Type B pancreatic cell (in vitro differentiated cells): ENCODE data around the gene TDP1. TPM values are rescaled to one million over a fixed set of nuclear protein-coding genes. Genes with fewer than 3 reads are reported as not detected.

Experiments
- DNase-seq: peaks from one replicate; pipeline ENCODE4 v3.0.0; 2021; ENCODE audit warnings: mixed read lengths; ENCODE audit not compliant: unreplicated experiment; ENCODE audit errors: extremely low spot score
- H3K27ac Mint-ChIP-seq: 2 replicates; pipeline ENCODE4 v1.8.0; 2021; ENCODE audit warnings: mild to moderate bottlenecking, mixed read lengths
- H3K27me3 Mint-ChIP-seq: 2 replicates; pipeline ENCODE4 v1.8.0; 2021; ENCODE audit warnings: mixed read lengths
- H3K36me3 Mint-ChIP-seq: 2 replicates; pipeline ENCODE4 v1.8.0; 2021; ENCODE audit warnings: mixed read lengths
- H3K4me1 Mint-ChIP-seq: one replicate; pipeline ENCODE4 v1.8.0; 2021; ENCODE audit warnings: mixed read lengths; ENCODE audit not compliant: unreplicated experiment
- H3K4me3 Mint-ChIP-seq: 2 replicates; pipeline ENCODE4 v1.8.0; 2021; ENCODE audit warnings: mild to moderate bottlenecking, mixed read lengths
- H3K9me3 Mint-ChIP-seq: 2 replicates; pipeline ENCODE4 v1.8.0; 2021; ENCODE audit warnings: mixed read lengths
- CTCF ChIP-seq: fragments of 200-600 bp; sonication (generic); conservative IDR thresholded peaks from 2 replicates; pipeline ENCODE4 v1.5.0; 2021; ENCODE audit warnings: antibody characterized with exemption, mild to moderate bottlenecking
- total RNA-seq: library from RNA; stranded (reverse); gene quantifications from 2 replicates; pipeline ENCODE4 v1.2.1, GENCODE V29; 2021; ENCODE audit warnings: low replicate concordance

TDP1 gene
- total RNA-seq, 1 donor from 2014 or later, result 38.4 TPM

- peaks cover 36% of the 10 kb centered on the region for H3K36me3 Mint-ChIP-seq
- H3K27ac Mint-ChIP-seq, result no peak overlapping the region
- H3K4me3 Mint-ChIP-seq, result no peak overlapping the region
- no peaks in the 10 kb centered on the region for H3K27me3 Mint-ChIP-seq
- no peak for DNase-seq
- H3K4me1 Mint-ChIP-seq, result no peaks in the 10 kb centered on the region
- TF ChIP-seq CTCF, result no peak
- H3K9me3 Mint-ChIP-seq, result no peaks in the 10 kb centered on the region
Observed at GRCh38 chr14:90005441-90005840, 49.7 kb downstream of the TDP1 start.

- Mint-ChIP-seq H3K27me3 (no peaks in the 10 kb centered on the region), H3K36me3 (peaks cover 41% of the 10 kb centered on the region), H3K9me3 (peaks cover 2% of the 10 kb centered on the region), H3K4me3 (no peak overlapping the region), H3K4me1 (no peaks in the 10 kb centered on the region), H3K27ac (no peak overlapping the region)
- no peak for DNase-seq
- TF ChIP-seq CTCF, result no peak
Observed at GRCh38 chr14:90005939-90006530, 50.3 kb downstream of the TDP1 start.

- H3K27ac Mint-ChIP-seq, result no peak overlapping the region
- peaks cover 48% of the 10 kb centered on the region for H3K36me3 Mint-ChIP-seq
- TF ChIP-seq CTCF, result no peak
- DNase-seq, result no peak
- H3K4me1 Mint-ChIP-seq, result no peaks in the 10 kb centered on the region
- H3K4me3 Mint-ChIP-seq, result no peak overlapping the region
- H3K27me3 Mint-ChIP-seq, result no peaks in the 10 kb centered on the region
- H3K9me3 Mint-ChIP-seq, result peaks cover 5% of the 10 kb centered on the region
Observed at GRCh38 chr14:90017371-90017770, 61.6 kb downstream of the TDP1 start.

- DNase-seq, result no peak
- Mint-ChIP-seq H3K9me3 (no peaks in the 10 kb centered on the region), H3K4me3 (no peak overlapping the region), H3K4me1 (no peaks in the 10 kb centered on the region), H3K27ac (no peak overlapping the region), H3K27me3 (no peaks in the 10 kb centered on the region), H3K36me3 (peaks cover 44% of the 10 kb centered on the region)
- no peak for TF ChIP-seq CTCF
Observed at GRCh38 chr14:90019824-90020523, 64.2 kb downstream of the TDP1 start.

- Mint-ChIP-seq H3K4me1 (no peaks in the 10 kb centered on the region), H3K9me3 (no peaks in the 10 kb centered on the region), H3K4me3 (no peak overlapping the region), H3K36me3 (peaks cover 45% of the 10 kb centered on the region), H3K27me3 (no peaks in the 10 kb centered on the region), H3K27ac (no peak overlapping the region)
- DNase-seq, result no peak
- TF ChIP-seq CTCF, result no peak
Observed at GRCh38 chr14:90023176-90023896, 67.6 kb downstream of the TDP1 start.
